ENCODE data around the gene SACM1L. TPM values are rescaled to one million over a fixed set of nuclear protein-coding genes. Genes with fewer than 3 reads are reported as not detected.
A peak's percentile ranks its signal among the peaks of the same experiment; 100 is the strongest.

SACM1L gene
- total RNA-seq, 1 experiment from 2014 or later = 51.0 TPM

- peaks cover 20% of the 10 kb centered on the region for H3K4me1 Mint-ChIP-seq (ENCODE audit: low read depth, unreplicated experiment)
- Histone ChIP-seq H3K36me3 (ENCODE audit: control insufficient read depth, insufficient read depth, low read length) (no peaks in the 10 kb centered on the region), H3K27me3 (replicated peaks; ENCODE audit: control insufficient read depth, insufficient read depth, low read length) (no peaks in the 10 kb centered on the region), H3K4me1 (peaks cover 18% of the 10 kb centered on the region), H3K4me3 (ENCODE audit: low read depth, low read length) (no peak overlapping the region), H3K9me3 (no peaks in the 10 kb centered on the region)
- ChIA-PET POLR2A (no interaction called here), CTCF (interaction anchor here (0.6 to 3.2 kb wide), 3 partner anchors 73 to 560 kb away, joined by 4 to 30 read pairs (median 6); no protein-coding TSS in a partner anchor)
- no peaks in the 10 kb centered on the region for H3K9me3 Mint-ChIP-seq (ENCODE audit: unreplicated experiment)
- no peak for DNase-seq
- no TSS peak for BruUV-seq (replicated peaks)
- no peak overlapping the region for H3K27ac Mint-ChIP-seq (ENCODE audit: unreplicated experiment)
- no peaks in the 10 kb centered on the region for H3K36me3 Mint-ChIP-seq (ENCODE audit: insufficient read depth, unreplicated experiment)
- H3K27me3 Mint-ChIP-seq (ENCODE audit: insufficient read depth, unreplicated experiment) = no peaks in the 10 kb centered on the region
- intact Hi-C loops (cut with micrococcal nuclease; ENCODE audit: unreplicated experiment) = loop anchor here (5.0 kb wide), 1 partner anchor 317 kb away; no protein-coding TSS in a partner anchor
- H3K4me3 Mint-ChIP-seq (ENCODE audit: unreplicated experiment) = no peak overlapping the region
- TF ChIP-seq CTCF (IDR thresholded peaks at IDR 0.05; ENCODE audit: insufficient read depth in 1 of 2, low read depth in 1 of 2, low read length in 1 of 2, severe bottlenecking in 1 of 2, unreplicated experiment in 1 of 2) = no peak
Measured at GRCh38 chr3:45759851-45760250, 70.7 kb downstream of the SACM1L start.

- peak overlapping the region; percentile 60 for H3K27ac Mint-ChIP-seq (ENCODE audit: unreplicated experiment)
- BruUV-seq (replicated peaks) = no TSS peak
Measured at GRCh38 chr3:45760878-45761711, 71.9 kb downstream of the SACM1L start.

More at GRCh38 chr3:45760878-45761711, 71.9 kb downstream of the SACM1L start:
- Histone ChIP-seq H3K9me3 (no peaks in the 10 kb centered on the region), H3K36me3 (ENCODE audit: control insufficient read depth, insufficient read depth, low read length) (no peaks in the 10 kb centered on the region), H3K27me3 (replicated peaks; ENCODE audit: control insufficient read depth, insufficient read depth, low read length) (no peaks in the 10 kb centered on the region), H3K4me3 (ENCODE audit: low read depth, low read length) (no peak overlapping the region), H3K4me1 (peaks cover 13% of the 10 kb centered on the region)
- ChIA-PET POLR2A (interaction anchor here (0.6 kb wide), 2 partner anchors 69 to 170 kb away, joined by 3 to 9 read pairs; no protein-coding TSS in a partner anchor), CTCF (interaction anchor here (0.5 to 3.2 kb wide), 12 partner anchors 14 to 334 kb away, joined by 3 to 30 read pairs (median 3); partner anchors contain the start of gene LZTFL1)
- Mint-ChIP-seq H3K27me3 (ENCODE audit: insufficient read depth, unreplicated experiment) (no peaks in the 10 kb centered on the region), H3K36me3 (ENCODE audit: insufficient read depth, unreplicated experiment) (no peaks in the 10 kb centered on the region), H3K4me1 (ENCODE audit: low read depth, unreplicated experiment) (peaks cover 17% of the 10 kb centered on the region), H3K9me3 (ENCODE audit: unreplicated experiment) (no peaks in the 10 kb centered on the region), H3K4me3 (ENCODE audit: unreplicated experiment) (no peak overlapping the region)
- DNase-seq = peak; percentile 64 to 66
- intact Hi-C loops (cut with micrococcal nuclease; ENCODE audit: unreplicated experiment) = loop anchor here (1.0 to 5.0 kb wide), 3 partner anchors 71 to 316 kb away; no protein-coding TSS in a partner anchor
- TF ChIP-seq CTCF (IDR thresholded peaks at IDR 0.05; ENCODE audit: insufficient read depth in 1 of 2, low read depth in 1 of 2, low read length in 1 of 2, severe bottlenecking in 1 of 2, unreplicated experiment in 1 of 2) = peak; percentile 67 to 80

Measured in Caco-2 (cell line).